GM23338 (cell line): ENCODE measurements around the gene BTBD16. TPM values are rescaled to one million over a fixed set of nuclear protein-coding genes. Genes with fewer than 3 reads are reported as not detected.

ENCODE experiments used
- ATAC-seq: fragments of 200-7000 bp; cut with Tn5 transposase; 3 replicates; pipeline ENCODE4 v1.9.1; 2020
- DNase-seq: peaks from one replicate; pipeline ENCODE4 v3.0.0-alpha.2; 2015; ENCODE audit warnings: low spot score
- H2AFZ ChIP-seq: fragments of 200-600 bp; sonication (generic); 2 replicates; pipeline ENCODE4 v1.8.0; 2016; ENCODE audit warnings: antibody characterized with exemption, mild to moderate bottlenecking, moderate library complexity
- H3F3A ChIP-seq: fragments of 200-600 bp; sonication (generic); replicated peaks from 2 replicates; pipeline ENCODE4 v1.8.0; 2017; ENCODE audit warnings: antibody characterized with exemption, mixed run types, low read depth
- H3K27ac ChIP-seq: fragments of 200-600 bp; sonication (generic); 2 replicates; pipeline ENCODE4 v1.6.1; 2016; ENCODE audit warnings: low read depth
- H3K27me3 ChIP-seq: fragments of 200-600 bp; sonication (generic); 2 replicates; pipeline ENCODE4 v1.8.0; 2016; ENCODE audit warnings: mild to moderate bottlenecking, mixed run types, moderate library complexity; ENCODE audit not compliant: insufficient read depth
- H3K36me3 ChIP-seq: fragments of 200-600 bp; sonication (generic); 2 replicates; pipeline ENCODE4 v1.8.0; 2016; ENCODE audit warnings: mild to moderate bottlenecking; ENCODE audit not compliant: insufficient read depth
- H3K4me1 ChIP-seq: fragments of 200-600 bp; sonication (generic); 2 replicates; pipeline ENCODE4 v1.8.0; 2016; ENCODE audit warnings: mild to moderate bottlenecking, moderate library complexity; ENCODE audit not compliant: insufficient read depth
- H3K4me2 ChIP-seq: fragments of 200-600 bp; sonication (generic); 2 replicates; pipeline ENCODE4 v1.7.1; 2017; ENCODE audit warnings: mixed run types
- H3K4me3 ChIP-seq: fragments of 200-600 bp; sonication (generic); 2 replicates; pipeline ENCODE4 v1.6.1; 2016; ENCODE audit warnings: mixed run types
- H3K79me2 ChIP-seq: fragments of 200-600 bp; sonication (generic); replicated peaks from 2 replicates; pipeline ENCODE4 v1.8.0; 2017; ENCODE audit warnings: mild to moderate bottlenecking; ENCODE audit not compliant: insufficient read depth
- H3K9me2 ChIP-seq: fragments of 200-600 bp; sonication (generic); 2 replicates; pipeline ENCODE4 v1.8.0; 2017; ENCODE audit not compliant: insufficient read depth
- H4K20me1 ChIP-seq: fragments of 200-600 bp; sonication (generic); replicated peaks from 2 replicates; pipeline ENCODE4 v1.8.0; 2017; ENCODE audit warnings: mild to moderate bottlenecking; ENCODE audit not compliant: insufficient read depth
- H3K27ac Mint-ChIP-seq: 2 replicates; pipeline ENCODE4 v1.8.0; 2020; ENCODE audit warnings: inconsistent platforms, mild to moderate bottlenecking, moderate library complexity, mixed read lengths
- H3K27me3 Mint-ChIP-seq: 3 replicates; pipeline ENCODE4 v1.8.0; 2022; ENCODE audit warnings: low read depth, mild to moderate bottlenecking, moderate library complexity, mixed read lengths, inconsistent platforms; ENCODE audit not compliant: insufficient read depth, poor library complexity
- H3K36me3 Mint-ChIP-seq: 3 replicates; pipeline ENCODE4 v1.8.0; 2021; ENCODE audit warnings: low read depth, mild to moderate bottlenecking, inconsistent platforms, moderate library complexity, mixed read lengths
- H3K4me1 Mint-ChIP-seq: 3 replicates; pipeline ENCODE4 v1.8.0; 2020; ENCODE audit warnings: mild to moderate bottlenecking, inconsistent platforms, mixed read lengths
- H3K4me3 Mint-ChIP-seq: 3 replicates; pipeline ENCODE4 v1.8.0; 2021; ENCODE audit warnings: moderate library complexity, mild to moderate bottlenecking, inconsistent platforms, mixed read lengths
- H3K9me3 Mint-ChIP-seq: 3 replicates; pipeline ENCODE4 v1.8.0; 2020; ENCODE audit warnings: moderate library complexity, mild to moderate bottlenecking, inconsistent platforms, mixed read lengths
- EZH2 ChIP-seq: fragments of 200-600 bp; sonication (generic); IDR thresholded peaks from one replicate; pipeline ENCODE4 v1.8.0; 2017; ENCODE audit warnings: antibody characterized with exemption, mild to moderate bottlenecking, low read depth; ENCODE audit not compliant: unreplicated experiment
- EZH2phosphoT487 ChIP-seq: fragments of 200-600 bp; sonication (generic); IDR thresholded peaks from one replicate; pipeline ENCODE4 v1.8.1; 2018; ENCODE audit warnings: antibody characterized with exemption; ENCODE audit not compliant: unreplicated experiment
- JUNB ChIP-seq: IDR thresholded peaks from one replicate; pipeline ENCODE4 v1.6.1; 2016; ENCODE audit warnings: antibody characterized with exemption; ENCODE audit not compliant: unreplicated experiment
- NANOG ChIP-seq: IDR thresholded peaks from 2 replicates; pipeline ENCODE4 v1.6.1; 2016; ENCODE audit warnings: antibody characterized with exemption, borderline replicate concordance
- POLR2AphosphoS5 ChIP-seq: IDR thresholded peaks from 2 replicates; pipeline ENCODE4 v1.6.1; 2016; ENCODE audit warnings: antibody characterized with exemption, low read depth
- REST ChIP-seq: IDR thresholded peaks from one replicate; pipeline ENCODE4 v1.6.1; 2018; ENCODE audit warnings: antibody characterized with exemption; ENCODE audit not compliant: unreplicated experiment
- STAT1 ChIP-seq: IDR thresholded peaks from one replicate; pipeline ENCODE4 v1.6.1; 2016; ENCODE audit warnings: antibody characterized with exemption; ENCODE audit not compliant: unreplicated experiment
- ZNF114 ChIP-seq: fragments of 250-450 bp; sonication (Bioruptor Pico); IDR thresholded peaks from 2 replicates; pipeline ENCODE4 v1.5.0; 2020; ENCODE audit warnings: mild to moderate bottlenecking, moderate library complexity
- ZNF331 ChIP-seq: fragments of 250-450 bp; sonication (Bioruptor Pico); IDR thresholded peaks from 2 replicates; pipeline ENCODE4 v1.5.0; 2020; ENCODE audit warnings: low read depth, mild to moderate bottlenecking, moderate library complexity
- ZNF462 ChIP-seq: fragments of 250-450 bp; sonication (Bioruptor Pico); IDR thresholded peaks from 2 replicates; pipeline ENCODE4 v1.5.0; 2020; ENCODE audit warnings: mild to moderate bottlenecking, moderate library complexity
- polyA plus RNA-seq: library from polyadenylated mRNA; unstranded; fragments of >200 nt; fragmentation: Nextera tagmentation; extraction: Ambion mirVana; gene quantifications from 2 replicates; pipeline ENCODE4 v1.2.1, GENCODE V29; 2016
- total RNA-seq: library from RNA; depleted of rRNA; stranded (reverse); fragments of >200 nt; shearing (Covaris generic); gene quantifications from 2 replicates; pipeline ENCODE4 v1.2.3, GENCODE V29; 2014

The BTBD16 gene
- total and polyA plus RNA-seq, 2 experiments from 2014 or later, result not detected

GRCh38 chr10:122253605-122254004 lies 17.5 kb upstream of the BTBD16 start (continued):
- TF ChIP-seq ZNF462 (CRISPR knock-in tag), result no peak
- TF ChIP-seq JUNB, result no peak

DNA sequence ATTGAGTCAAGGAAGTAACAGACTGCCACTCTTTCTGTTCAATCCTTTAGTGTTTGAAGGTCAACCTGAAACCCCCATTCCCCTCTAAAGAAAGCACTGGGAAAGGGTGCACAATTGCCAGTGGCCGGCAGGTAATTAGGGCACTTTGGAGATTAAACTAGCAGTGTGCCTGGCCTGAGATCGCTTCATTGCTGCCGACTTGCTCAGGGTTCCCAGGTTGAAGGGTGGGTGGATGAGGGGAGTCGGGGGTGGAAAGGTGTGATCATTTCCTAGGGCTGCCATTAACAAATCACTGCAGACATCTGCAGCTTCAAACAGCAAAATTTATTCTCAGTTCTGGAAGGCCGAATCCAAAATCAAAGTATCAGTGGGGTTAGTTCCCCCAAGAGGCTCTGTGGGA lies 16.3 kb upstream of the BTBD16 start:
- Histone ChIP-seq H3K9me2 (no peaks in the 10 kb centered on the region), H3K4me3 (no peak overlapping the region), H3K4me1 (peaks cover 19% of the 10 kb centered on the region), H3K36me3 (peaks cover 10% of the 10 kb centered on the region), H4K20me1 (peaks cover 6% of the 10 kb centered on the region; the same call in 1 of the 2 replicates), H2AFZ (no peak overlapping the region), H3F3A (no peaks in the 10 kb centered on the region), H3K27me3 (no peaks in the 10 kb centered on the region), H3K4me2 (no peak overlapping the region), H3K27ac (peak overlapping the region; percentile 59; the same call in 1 of the 2 replicates), H3K79me2 (no peaks in the 10 kb centered on the region)
- Mint-ChIP-seq H3K36me3 (peaks cover 21% of the 10 kb centered on the region), H3K27ac (no peak overlapping the region; the same call in 1 of the 2 replicates), H3K27me3 (peaks cover 5% of the 10 kb centered on the region), H3K4me3 (no peak overlapping the region), H3K4me1 (peaks cover 26% of the 10 kb centered on the region), H3K9me3 (no peaks in the 10 kb centered on the region)
- ATAC-seq, result no peak
- DNase-seq, result no peak
- TF ChIP-seq EZH2phosphoT487 (no peak), ZNF331 (CRISPR knock-in tag) (no peak), EZH2 (no peak), NANOG (no peak), JUNB (no peak), POLR2AphosphoS5 (no peak), REST (no peak), STAT1 (no peak), ZNF114 (no peak)
